ENCODE measurements around the gene SPARCL1. TPM values are rescaled to one million over a fixed set of nuclear protein-coding genes. Genes with fewer than 3 reads are reported as not detected.

Gene SPARCL1
- polyA plus RNA-seq, 3 donors = not detected

- Mint-ChIP-seq H3K9me3 (peaks cover 0 to 2% (median 0%) of the 10 kb centered on the region in 7 donors), H3K27me3 (ENCODE audit: low read depth in 3 of 3) (peaks cover 0 to 4% (median 0%) of the 10 kb centered on the region in 3 donors)
These were observed 23.3 kb downstream of the SPARCL1 start for GRCh38 chr4:87505862-87506261.

GRCh38 chr4:87502580-87503238 lies 26.5 kb downstream of the SPARCL1 start:
- Mint-ChIP-seq H3K27me3 (ENCODE audit: low read depth in 3 of 3) (peaks cover 2 to 4% (median 3%) of the 10 kb centered on the region in 3 donors), H3K27ac (no peak overlapping the region), H3K4me1 (peaks cover 3% of the 10 kb centered on the region), H3K36me3 (no peaks in the 10 kb centered on the region), H3K4me3 (no peak overlapping the region), H3K9me3 (no peaks in the 10 kb centered on the region)
- H2AFZ ChIP-seq (ENCODE audit: insufficient read depth, low read depth, low read length, poor library complexity, severe bottlenecking) = no peak overlapping the region
- H3K79me2 ChIP-seq (ENCODE audit: insufficient read depth, low read length) = no peaks in the 10 kb centered on the region
- H3K9me3 ChIP-seq (replicated peaks in 1 of 2; ENCODE audit: control insufficient read depth in 1 of 2, insufficient read depth in 1 of 2, low read length in 2 of 2) = no peaks in the 10 kb centered on the region
- H3K27ac ChIP-seq (ENCODE audit: low read depth in 1 of 2, low read length in 2 of 2) = no peak overlapping the region
- H4K20me1 ChIP-seq (ENCODE audit: insufficient read depth, low read length) = no peaks in the 10 kb centered on the region
- intact Hi-C loops (cut with micrococcal nuclease) = no loop called here
- H3K9ac ChIP-seq (ENCODE audit: insufficient read depth, low read length, poor library complexity, severe bottlenecking) = no peak overlapping the region
- H3K4me3 ChIP-seq (replicated peaks in 1 of 3; ENCODE audit: low read depth in 2 of 3, low read length in 3 of 3) = no peak overlapping the region
- no peak overlapping the region for H3K4me2 ChIP-seq (replicated peaks; ENCODE audit: extremely low read depth, low read length, poor library complexity, severe bottlenecking)
- H3K4me1 ChIP-seq (ENCODE audit: control insufficient read depth in 1 of 2, insufficient read depth in 2 of 2, low read length in 2 of 2) = no peaks in the 10 kb centered on the region
- DNase-seq = no peak
- no peaks in the 10 kb centered on the region for H3K36me3 ChIP-seq (replicated peaks in 1 of 2; ENCODE audit: control insufficient read depth in 1 of 2, insufficient read depth in 2 of 2, low read length in 2 of 2)
- TF ChIP-seq, protein P1, sequence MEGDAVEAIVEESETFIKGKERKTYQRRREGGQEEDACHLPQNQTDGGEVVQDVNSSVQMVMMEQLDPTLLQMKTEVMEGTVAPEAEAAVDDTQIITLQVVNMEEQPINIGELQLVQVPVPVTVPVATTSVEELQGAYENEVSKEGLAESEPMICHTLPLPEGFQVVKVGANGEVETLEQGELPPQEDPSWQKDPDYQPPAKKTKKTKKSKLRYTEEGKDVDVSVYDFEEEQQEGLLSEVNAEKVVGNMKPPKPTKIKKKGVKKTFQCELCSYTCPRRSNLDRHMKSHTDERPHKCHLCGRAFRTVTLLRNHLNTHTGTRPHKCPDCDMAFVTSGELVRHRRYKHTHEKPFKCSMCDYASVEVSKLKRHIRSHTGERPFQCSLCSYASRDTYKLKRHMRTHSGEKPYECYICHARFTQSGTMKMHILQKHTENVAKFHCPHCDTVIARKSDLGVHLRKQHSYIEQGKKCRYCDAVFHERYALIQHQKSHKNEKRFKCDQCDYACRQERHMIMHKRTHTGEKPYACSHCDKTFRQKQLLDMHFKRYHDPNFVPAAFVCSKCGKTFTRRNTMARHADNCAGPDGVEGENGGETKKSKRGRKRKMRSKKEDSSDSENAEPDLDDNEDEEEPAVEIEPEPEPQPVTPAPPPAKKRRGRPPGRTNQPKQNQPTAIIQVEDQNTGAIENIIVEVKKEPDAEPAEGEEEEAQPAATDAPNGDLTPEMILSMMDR (IDR thresholded peaks at IDR 0.05) = no peak
- no peaks in the 10 kb centered on the region for H3K27me3 ChIP-seq (ENCODE audit: control insufficient read depth in 2 of 2, insufficient read depth in 2 of 2, low read length in 2 of 2)

More at GRCh38 chr4:87505862-87506261, 23.3 kb downstream of the SPARCL1 start:
- Mint-ChIP-seq H3K36me3 (no peaks in the 10 kb centered on the region), H3K4me1 (no peaks in the 10 kb centered on the region), H3K4me3 (no peak overlapping the region), H3K27ac (no peak overlapping the region)
- Histone ChIP-seq H3K9me3 (replicated peaks in 1 of 2; ENCODE audit: control insufficient read depth in 1 of 2, insufficient read depth in 1 of 2, low read length in 2 of 2) (no peaks in the 10 kb centered on the region), H4K20me1 (ENCODE audit: insufficient read depth, low read length) (no peaks in the 10 kb centered on the region), H2AFZ (ENCODE audit: insufficient read depth, low read depth, low read length, poor library complexity, severe bottlenecking) (no peak overlapping the region), H3K4me1 (ENCODE audit: control insufficient read depth in 1 of 2, insufficient read depth in 2 of 2, low read length in 2 of 2) (no peaks in the 10 kb centered on the region), H3K36me3 (replicated peaks in 1 of 2; ENCODE audit: control insufficient read depth in 1 of 2, insufficient read depth in 2 of 2, low read length in 2 of 2) (no peaks in the 10 kb centered on the region), H3K27ac (ENCODE audit: low read depth in 1 of 2, low read length in 2 of 2) (no peak overlapping the region), H3K4me3 (replicated peaks in 1 of 3; ENCODE audit: low read depth in 2 of 3, low read length in 3 of 3) (no peak overlapping the region), H3K27me3 (ENCODE audit: control insufficient read depth in 2 of 2, insufficient read depth in 2 of 2, low read length in 2 of 2) (no peaks in the 10 kb centered on the region), H3K4me2 (replicated peaks; ENCODE audit: extremely low read depth, low read length, poor library complexity, severe bottlenecking) (no peak overlapping the region), H3K9ac (ENCODE audit: insufficient read depth, low read length, poor library complexity, severe bottlenecking) (no peak overlapping the region), H3K79me2 (ENCODE audit: insufficient read depth, low read length) (no peaks in the 10 kb centered on the region)
- TF ChIP-seq, protein P1 (IDR thresholded peaks at IDR 0.05) = no peak
- 61% methylated on average over 3 of the region's 3 CpGs for WGBS (ENCODE audit: insufficient coverage)
- intact Hi-C loops (cut with micrococcal nuclease) = no loop called here
- no peak for DNase-seq

All from CD14-positive monocyte (primary cell).